HL-60/S4 treated with phorbol 12-myristate 13-acetate at 8.2 ng/mL for 4 days and 3 days (cell line): ENCODE measurements around the gene CDKN2B.

ENCODE experiments used
- in situ Hi-C: fragments of 300-500 bp; cut with MboI; formaldehyde crosslinking; loops from 2 replicates; pipeline ENCODE4 v1.15.0; 2022; ENCODE audit warnings: low sequenced_read_pairs

CDKN2B gene

DNA sequence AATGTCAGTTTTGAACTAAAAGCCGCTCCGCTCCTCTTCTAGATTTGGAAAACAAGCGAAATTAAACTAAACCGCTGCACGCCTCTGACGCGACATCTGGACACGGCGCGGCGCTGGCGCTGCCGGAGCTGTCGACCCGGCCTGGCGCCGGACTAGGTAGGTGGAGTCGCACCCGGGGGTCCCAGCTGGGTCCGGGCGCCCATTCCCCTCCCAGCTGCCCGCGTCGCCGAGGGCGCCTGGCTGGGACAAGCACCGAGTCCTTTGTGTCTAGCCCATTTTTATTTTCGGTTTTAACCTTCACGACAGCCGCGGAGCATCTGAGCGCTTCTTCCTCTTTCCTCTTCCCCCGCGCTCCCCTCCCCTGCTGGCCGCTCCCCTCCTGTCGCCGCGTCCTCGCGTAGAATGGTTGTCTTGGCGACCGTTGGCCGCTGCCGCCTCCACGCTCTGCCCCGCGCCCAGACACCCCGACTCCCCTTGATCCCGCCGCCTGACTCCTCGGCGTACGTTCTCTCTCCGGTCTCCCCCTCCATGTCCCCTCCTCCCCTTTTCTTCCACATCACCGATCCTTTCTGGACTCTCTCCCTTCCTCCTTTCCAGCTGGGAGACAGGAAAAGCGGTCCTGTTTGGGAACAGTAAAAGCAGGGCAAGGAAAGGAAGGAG lies 14.0 kb downstream of the CDKN2B start:
- in situ Hi-C loops = loop anchor here (25.0 kb wide), 1 partner anchor 217 kb away; no protein-coding TSS in a partner anchor

DNA sequence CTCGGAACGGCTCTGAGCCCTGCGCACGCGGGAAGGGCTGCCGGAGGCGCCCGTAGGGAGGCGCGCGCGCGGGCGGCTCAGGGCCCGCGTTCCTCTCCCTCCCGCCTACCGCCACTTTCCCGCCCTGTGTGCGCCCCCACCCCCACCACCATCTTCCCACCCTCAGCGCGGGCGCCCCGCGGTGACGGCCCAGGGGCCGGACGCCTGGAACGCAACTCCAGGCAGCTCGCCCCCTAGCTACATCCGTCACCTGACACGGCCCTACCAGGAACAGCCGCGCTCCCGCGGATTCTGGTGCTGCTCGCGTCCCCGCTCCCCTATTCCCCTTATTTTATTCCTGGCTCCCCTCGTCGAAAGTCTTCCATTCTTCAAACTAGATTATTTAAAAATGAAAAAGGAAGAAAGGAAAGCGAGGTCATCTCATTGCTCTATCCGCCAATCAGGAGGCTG lies 14.5 kb downstream of the CDKN2B start, which contains the start of gene CDKN2B-AS1:
TSS of gene CDKN2B-AS1 (plus strand) at position 236 of the 450 bp plus-strand sequence.
- in situ Hi-C loops = loop anchor here (25.0 kb wide), 1 partner anchor 218 kb away; no protein-coding TSS in a partner anchor

DNA sequence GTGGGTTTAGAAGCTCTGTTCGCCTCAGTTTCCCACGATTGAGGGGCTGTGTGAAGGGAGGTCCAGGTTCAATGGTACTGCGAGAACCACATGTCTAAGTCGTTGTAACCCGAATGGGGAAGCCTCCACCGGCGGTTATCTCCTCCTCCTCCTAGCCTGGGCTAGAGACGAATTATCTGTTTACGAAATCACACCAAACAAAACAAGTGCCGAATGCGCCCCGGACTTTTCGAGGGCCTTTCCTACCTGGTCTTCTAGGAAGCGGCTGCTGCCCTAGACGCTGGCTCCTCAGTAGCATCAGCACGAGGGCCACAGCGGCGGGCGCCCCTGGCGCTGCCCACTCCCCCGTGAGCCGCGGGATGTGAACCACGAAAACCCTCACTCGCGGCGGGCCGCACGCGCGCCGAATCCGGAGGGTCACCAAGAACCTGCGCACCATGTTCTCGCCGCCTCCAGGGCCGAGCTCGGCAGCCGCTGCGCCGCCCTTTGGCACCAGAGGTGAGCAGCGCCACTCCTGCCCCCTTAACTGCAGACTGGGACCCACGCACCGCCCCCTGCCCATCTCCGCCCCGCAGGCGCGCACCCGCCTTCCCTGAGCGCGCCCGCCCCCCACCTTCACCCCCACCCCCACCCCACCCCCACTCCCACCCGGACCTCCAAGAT lies 15.1 kb downstream of the CDKN2B start, which contains the start of gene CDKN2A:
TSS of gene CDKN2A (minus strand) at position 500 of the 663 bp plus-strand sequence.
- in situ Hi-C loops = loop anchor here (25.0 kb wide), 1 partner anchor 218 kb away; no protein-coding TSS in a partner anchor

DNA sequence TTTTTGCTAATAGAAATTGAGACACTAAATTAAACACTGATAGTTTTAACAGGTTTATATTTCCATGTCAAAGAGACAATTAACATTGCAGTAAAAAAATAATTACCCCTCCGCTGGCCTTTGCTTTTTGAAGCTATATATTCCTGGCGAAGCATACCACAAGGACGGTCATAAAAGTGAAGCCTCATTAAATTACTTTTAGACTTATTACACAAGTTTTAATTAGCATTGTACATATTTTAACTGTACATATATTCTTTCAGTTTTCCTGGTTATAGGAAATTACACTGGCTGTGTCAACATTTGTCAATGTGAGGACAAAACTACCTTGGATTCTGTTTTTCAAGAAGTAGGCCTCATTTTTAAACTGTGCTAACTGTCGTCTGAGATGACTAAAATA lies 16.1 kb downstream of the CDKN2B start:
- in situ Hi-C loops = loop anchor here (25.0 kb wide), 1 partner anchor 219 kb away; no protein-coding TSS in a partner anchor

DNA sequence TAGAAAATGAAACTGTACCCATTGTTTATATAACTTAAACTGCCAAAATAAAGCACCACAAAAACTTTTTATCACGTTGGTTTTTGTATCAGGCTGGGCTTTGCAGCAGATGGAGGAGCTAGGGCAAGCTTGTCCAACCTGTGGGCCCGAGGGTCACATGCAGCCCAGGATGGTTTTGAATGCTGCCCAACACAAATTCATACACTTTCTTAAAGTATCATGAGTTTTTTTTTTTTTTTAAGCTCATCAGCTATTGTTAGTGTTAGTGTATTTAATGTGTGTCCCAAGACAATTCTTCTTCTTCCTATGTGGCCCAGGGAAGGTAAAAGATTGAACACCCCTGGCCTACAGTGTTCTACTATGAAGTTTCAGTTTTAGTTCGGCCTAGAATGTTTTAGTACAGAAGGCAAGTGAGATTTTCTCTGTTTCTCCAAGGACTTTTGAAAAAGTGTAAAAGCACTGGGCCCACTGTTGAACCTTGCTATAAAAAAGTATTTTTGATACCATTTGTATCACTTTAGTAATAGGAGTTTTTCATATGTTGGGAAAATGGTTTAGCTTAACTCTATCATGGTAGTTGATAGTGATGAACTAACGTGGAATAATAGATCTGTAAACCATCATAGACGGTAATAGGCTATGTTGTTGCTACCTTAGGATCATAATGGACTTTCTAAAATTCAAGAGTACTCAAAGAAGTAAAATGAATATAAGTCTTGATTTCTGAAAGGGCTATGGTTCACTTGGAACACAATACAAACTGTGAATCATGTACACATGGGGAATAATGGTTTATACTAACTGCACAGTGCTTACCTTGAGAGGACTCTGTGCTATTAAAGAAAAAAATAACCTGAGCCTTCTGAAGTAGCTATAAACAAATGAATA lies 17.8 kb downstream of the CDKN2B start:
- in situ Hi-C loops = loop anchor here (25.0 kb wide), 1 partner anchor 221 kb away; no protein-coding TSS in a partner anchor

DNA sequence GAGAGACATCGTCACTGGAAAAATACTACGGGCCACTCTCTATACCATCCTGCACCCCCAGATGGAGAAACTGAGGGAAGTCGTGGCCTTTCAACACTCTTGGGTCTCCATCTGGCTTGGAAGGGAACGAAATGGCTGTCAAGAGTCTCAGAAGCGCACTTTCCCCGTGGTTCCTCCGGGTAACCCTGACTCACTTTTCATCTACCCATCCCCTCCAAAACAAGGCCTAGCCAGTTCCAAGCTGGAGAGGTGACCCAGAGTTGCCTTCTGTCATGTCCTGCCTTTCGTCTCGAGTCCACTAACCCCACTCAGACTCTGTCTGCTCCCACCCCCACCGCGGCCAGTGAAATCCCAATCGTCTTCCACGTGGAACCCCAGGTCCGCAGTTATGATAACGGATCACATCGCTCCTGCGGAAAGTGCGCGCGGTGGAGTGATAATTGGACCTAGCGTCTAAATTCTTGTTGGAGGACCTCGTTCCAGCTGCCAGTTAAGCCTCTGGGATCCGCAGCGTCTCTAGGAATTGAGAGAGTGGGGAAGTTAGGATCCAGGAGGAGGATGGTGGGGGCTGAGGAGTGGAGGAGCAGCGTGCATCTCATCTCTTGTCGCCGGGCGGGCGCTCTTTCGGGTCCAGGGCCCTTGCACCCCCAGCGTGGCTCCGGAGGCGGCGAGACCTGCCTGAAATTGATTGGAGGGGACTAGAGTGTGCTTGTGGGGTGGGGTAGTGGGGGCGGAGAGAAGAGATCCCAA lies 19.5 kb downstream of the CDKN2B start:
- in situ Hi-C loops = loop anchor here (25.0 kb wide), 1 partner anchor 223 kb away; no protein-coding TSS in a partner anchor

DNA sequence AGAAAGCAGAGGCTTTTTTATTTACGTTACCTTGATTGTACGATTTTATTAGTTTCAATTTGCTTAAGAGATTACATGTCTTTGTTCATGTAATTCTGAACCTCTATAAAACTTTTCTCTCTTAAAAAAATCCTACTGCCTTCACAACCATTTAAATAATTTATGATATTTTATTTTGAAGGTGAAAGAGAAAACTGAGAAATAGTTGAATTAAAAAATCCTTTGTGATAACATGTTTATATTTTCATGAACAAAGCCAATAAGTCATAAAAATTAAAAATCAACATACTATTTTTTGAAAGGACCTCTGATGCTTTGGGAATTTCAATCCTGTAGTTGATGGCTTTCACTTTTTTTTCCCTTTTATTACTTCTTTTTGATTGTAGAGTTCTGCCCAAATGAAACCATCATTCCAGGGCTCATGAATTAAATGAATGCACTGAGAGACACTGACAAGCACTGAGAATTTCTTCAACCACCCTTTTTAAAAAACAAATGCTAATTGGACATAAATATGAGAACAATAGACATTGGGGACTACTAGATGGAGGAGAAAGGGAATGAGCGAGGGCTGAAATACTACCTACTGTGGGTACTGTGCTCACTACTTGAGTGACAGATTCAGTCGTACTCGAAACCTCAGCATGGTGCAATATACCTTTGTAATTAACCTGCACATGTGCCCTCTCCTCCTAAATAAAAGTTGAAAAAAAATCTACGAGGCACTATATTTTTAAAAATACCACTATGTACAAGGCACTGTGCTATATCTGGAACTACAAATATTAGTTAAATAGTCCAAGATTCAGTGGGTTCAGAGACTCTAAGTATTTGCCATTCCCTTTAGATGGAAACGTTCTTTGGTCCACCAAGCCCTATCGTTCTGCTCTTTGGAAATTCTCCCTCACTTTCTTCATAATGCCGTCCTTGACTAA lies 20.8 kb downstream of the CDKN2B start:
- in situ Hi-C loops = loop anchor here (25.0 kb wide), 1 partner anchor 224 kb away; no protein-coding TSS in a partner anchor

DNA sequence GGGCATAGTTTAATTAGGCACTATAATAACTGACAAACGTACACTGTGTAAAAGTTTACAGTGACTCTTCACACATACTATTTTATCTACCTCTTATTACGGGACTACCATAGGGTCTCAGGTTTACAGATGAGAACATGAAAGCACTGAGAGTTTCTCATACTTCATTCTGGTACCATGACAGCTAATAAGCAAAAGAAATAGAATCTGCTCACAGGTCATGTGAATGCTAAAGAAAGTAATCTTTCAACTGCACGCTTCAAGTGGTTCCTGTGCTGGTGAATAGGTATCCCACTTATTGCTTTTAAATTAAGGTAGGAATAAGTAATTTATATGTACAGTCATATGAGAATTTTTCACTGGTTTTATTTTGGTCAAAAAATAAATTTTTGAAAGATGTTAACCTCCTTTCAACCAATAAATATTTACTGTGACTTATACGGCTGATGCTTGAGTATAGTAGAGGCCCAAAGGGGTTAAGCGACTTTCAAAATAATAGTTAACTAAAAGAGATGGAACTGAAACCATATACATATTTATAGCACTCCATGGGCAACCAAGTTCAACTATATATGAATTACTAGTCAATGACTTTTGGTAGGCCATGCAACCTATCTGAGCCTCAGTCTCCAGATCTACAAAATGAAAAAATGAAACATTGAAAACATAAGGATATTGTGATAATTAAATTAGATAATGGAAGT lies 23.0 kb downstream of the CDKN2B start:
- in situ Hi-C loops = loop anchor here (25.0 kb wide), 1 partner anchor 226 kb away; no protein-coding TSS in a partner anchor

DNA sequence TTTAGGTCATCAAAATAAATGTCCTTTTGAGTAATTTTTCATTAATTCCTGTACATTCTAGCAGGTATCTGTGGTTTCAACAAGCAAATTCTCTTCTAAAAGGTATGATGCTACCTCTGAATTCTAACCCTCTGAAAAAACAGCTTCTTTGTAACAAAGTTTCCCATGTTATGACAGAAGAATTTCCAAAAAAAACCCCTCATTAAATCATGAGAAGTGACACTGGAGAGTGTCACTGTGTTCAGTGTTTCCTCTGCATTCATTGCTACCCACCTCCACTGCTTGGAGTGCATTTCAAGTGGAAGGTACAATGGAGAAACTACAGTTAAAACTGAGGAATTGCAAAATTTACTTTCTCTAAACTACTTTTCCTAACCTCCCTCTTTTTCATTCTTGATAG lies 25.0 kb downstream of the CDKN2B start:
- in situ Hi-C loops = loop anchor here (25.0 kb wide), 1 partner anchor 228 kb away; no protein-coding TSS in a partner anchor

DNA sequence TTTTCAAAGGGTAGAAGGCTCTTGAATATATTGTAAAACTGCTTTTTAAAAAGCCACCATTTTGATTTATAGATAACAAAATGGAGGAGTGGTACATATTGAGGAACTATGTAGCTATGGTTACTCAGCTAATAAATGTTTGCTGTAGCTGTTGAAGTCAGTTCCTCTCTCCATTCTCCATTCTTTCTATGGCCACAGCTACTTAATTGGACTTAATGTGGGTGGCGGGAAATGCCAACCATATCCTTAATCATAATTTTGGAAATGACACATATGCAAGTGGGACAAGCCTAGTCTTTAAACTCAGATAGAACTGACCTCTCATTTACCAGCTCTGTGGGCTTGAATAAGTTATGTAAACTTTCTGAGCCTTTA lies 25.6 kb downstream of the CDKN2B start:
- in situ Hi-C loops = loop anchor here (25.0 kb wide), 1 partner anchor 229 kb away; no protein-coding TSS in a partner anchor

DNA sequence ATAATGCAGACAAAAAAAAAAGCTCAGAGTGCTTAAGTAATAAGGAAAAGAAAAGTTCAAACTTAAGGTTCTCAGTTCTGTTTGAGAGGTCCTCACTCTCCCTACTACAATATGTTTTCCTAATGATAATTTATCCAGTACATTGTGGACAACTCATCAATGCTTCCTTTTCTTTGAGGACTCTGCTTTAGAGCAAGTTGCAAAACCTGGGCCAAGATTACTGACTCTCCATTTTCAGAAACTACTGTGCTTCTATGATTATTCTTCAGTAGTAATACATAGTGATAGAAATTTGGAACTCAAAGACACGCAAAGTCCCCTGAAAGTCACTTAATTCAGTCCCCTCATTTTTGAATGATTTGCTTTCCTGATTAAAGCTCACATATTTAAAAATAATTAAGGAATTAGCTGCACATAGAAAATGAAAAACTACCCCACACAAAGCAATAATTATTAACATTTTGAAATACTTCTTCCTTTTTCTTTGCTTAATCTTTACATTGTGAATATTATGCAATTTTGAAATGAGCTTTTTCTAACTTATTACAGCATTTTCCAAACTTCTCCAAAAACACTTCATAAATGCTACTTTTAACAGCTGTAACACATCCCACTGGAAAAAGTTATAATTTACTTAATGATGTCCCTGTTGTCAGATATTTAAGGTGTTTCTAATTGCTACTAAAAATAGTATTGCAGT lies 26.1 kb downstream of the CDKN2B start:
- in situ Hi-C loops = loop anchor here (25.0 kb wide), 1 partner anchor 229 kb away; no protein-coding TSS in a partner anchor

DNA sequence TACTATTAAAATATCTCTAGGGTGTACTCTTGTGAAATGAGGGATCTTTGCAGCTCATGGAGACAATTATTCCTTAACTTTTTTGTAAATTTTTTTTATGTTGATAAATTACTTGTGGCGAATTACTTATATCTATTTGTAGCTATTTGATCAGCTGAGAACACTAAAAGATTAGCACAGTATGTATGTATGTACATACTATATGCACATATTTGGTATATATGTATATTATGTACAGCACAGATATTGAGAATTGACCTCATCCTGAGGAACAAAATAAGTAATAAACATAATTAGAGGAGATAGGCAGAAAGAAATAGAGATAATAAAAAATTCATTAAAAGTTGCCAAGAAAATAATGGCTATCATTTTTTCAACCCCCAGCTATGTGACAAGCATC lies 26.7 kb downstream of the CDKN2B start:
- in situ Hi-C loops = loop anchor here (25.0 kb wide), 1 partner anchor 230 kb away; no protein-coding TSS in a partner anchor

DNA sequence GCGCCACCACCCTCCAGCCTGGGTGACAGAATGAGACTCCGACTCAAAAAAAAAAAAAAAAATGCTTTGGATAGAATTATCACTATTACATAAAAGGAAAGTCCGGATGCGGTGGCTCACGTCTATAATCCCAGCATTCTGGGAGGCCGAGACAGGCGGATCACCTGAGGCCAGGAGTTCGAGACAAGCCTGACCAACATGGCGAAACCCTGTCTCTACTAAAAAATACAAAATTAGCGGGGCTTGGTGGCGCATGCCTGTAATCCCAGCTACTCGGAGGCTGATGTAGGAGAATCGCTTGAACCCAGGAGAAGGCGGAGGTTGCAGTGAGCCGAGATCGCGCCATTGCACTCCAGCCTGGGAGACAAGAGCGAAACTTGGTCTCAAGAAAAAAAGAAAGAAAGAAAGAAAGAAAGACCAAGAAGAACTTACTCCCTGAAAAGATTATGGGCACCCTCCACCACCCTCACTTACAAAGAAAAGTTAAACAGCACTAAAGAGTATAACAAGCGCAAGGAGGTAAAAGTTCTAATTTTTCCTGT lies 32.7 kb downstream of the CDKN2B start:
- in situ Hi-C loops = loop anchor here (25.0 kb wide), 1 partner anchor 236 kb away; no protein-coding TSS in a partner anchor

DNA sequence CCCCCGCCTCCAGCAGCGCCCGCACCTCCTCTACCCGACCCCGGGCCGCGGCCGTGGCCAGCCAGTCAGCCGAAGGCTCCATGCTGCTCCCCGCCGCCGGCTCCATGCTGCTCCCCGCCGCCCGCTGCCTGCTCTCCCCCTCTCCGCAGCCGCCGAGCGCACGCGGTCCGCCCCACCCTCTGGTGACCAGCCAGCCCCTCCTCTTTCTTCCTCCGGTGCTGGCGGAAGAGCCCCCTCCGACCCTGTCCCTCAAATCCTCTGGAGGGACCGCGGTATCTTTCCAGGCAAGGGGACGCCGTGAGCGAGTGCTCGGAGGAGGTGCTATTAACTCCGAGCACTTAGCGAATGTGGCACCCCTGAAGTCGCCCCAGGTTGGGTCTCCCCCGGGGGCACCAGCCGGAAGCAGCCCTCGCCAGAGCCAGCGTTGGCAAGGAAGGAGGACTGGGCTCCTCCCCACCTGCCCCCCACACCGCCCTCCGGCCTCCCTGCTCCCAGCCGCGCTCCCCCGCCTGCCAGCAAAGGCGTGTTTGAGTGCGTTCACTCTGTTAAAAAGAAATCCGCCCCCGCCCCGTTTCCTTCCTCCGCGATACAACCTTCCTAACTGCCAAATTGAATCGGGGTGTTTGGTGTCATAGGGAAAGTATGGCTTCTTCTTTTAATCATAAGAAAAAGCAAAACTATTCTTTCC lies 34.2 kb downstream of the CDKN2B start:
- in situ Hi-C loops = loop anchor here (25.0 kb wide), 2 partner anchors 138 to 237 kb away; no protein-coding TSS in a partner anchor

DNA sequence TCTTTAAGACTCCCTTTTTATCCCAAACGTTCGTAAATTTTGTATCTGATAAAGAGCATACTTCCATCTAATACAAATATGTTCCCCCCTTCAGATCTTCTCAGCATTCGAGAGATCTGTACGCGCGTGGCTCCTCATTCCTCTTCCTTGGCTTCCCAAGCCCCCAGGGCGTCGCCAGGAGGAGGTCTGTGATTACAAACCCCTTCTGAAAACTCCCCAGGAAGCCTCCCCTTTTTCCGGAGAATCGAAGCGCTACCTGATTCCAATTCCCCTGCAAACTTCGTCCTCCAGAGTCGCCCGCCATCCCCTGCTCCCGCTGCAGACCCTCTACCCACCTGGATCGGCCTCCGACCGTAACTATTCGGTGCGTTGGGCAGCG lies 34.8 kb downstream of the CDKN2B start:
- in situ Hi-C loops = loop anchor here (25.0 kb wide), 1 partner anchor 137 kb away; no protein-coding TSS in a partner anchor

DNA sequence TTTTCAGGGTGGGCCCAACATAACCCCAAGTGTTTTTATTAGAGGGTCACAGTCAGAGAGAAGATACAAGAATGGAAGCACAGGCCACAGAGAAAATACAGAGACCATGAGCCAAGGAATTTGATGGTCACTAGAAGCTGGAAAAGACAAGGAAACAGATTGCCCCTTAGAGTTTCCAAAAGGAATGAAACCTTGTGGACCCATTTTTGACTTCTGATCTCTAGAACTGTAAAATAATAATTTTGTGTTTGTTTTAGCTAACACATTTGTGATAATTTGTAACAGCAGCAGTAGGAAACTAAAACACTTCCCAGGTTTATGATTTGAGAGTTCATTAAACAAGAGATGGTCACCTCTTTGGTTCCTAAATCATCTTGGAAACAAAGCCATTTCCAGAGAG lies 36.7 kb downstream of the CDKN2B start:
- in situ Hi-C loops = loop anchor here (25.0 kb wide), 1 partner anchor 135 kb away; no protein-coding TSS in a partner anchor
